Gastrocnemius medialis (tissue), 4 donors: ENCODE measurements around the gene FAM228A.

ENCODE experiments used
- CTCF ChIP-seq, 5 experiments: fragments of 450-650 bp in 3 of 5; fragments of 200-600 bp in 2 of 5; sonication (generic) in 2 of 5; IDR thresholded peaks in 4 of 5; conservative IDR thresholded peaks in 1 of 5; 1 replicate in 4 of 5; 2 replicates in 1 of 5; pipeline ENCODE4 v1.5.1; 2016 to 2019; ENCODE audit warnings: antibody characterized with exemption in 5 of 5, mild to moderate bottlenecking in 3 of 5, moderate library complexity in 3 of 5
- POLR2A ChIP-seq, 2 donors: fragments of 450-650 bp; IDR thresholded peaks; one replicate each; pipeline ENCODE4 v1.6.1; 2017; ENCODE audit warnings: antibody characterized with exemption in 2 of 2, mild to moderate bottlenecking in 2 of 2, moderate library complexity in 2 of 2

DNA sequence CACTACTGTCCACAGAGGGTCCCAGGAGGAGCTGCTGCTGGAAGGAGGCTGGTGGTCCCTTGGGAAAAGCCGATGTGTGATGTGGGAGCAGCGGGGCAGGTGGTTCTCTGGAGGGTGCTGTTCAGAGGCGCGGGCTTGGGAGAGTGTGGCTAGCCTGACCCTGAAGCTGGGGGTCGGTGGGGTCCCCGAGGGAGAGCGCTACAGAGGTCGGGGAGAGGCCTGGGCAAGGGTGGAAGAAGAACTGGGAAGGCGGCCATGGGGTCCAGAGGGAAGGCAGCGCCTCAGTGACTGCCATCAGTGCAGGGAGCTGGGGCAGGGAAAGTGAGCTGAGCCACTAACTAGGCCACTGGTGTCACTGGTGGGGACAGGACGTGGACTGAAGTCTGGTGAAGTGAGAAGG, 32.5 kb downstream of the FAM228A start:
- no peak for TF ChIP-seq CTCF (IDR thresholded peaks at IDR 0.05 in 4 of 5, conservative IDR thresholded peaks at IDR 0.05 in 1 of 5)
- TF ChIP-seq POLR2A (IDR thresholded peaks at IDR 0.05), result no peak
